Measurements from ENCODE around the gene SLC6A3. TPM values are rescaled to one million over a fixed set of nuclear protein-coding genes. Genes with fewer than 3 reads are reported as not detected.
A peak's percentile ranks its signal among the peaks of the same experiment; 100 is the strongest.

SLC6A3 gene
- total RNA-seq, 1 donor from 2014 or later: not detected

GRCh38 chr5:1411099-1411498 lies 34.1 kb downstream of the SLC6A3 start:
- H3K4me1 Mint-ChIP-seq (ENCODE audit: low read depth): no peaks in the 10 kb centered on the region
- no peaks in the 10 kb centered on the region for H3K36me3 Mint-ChIP-seq (ENCODE audit: insufficient read depth)
- no peak overlapping the region for H3K27ac Mint-ChIP-seq
- H3K9me3 Mint-ChIP-seq (ENCODE audit: low read depth): no peaks in the 10 kb centered on the region
- peaks cover 33% of the 10 kb centered on the region for H3K27me3 Mint-ChIP-seq
- DNase-seq (ENCODE audit: low spot score, unreplicated experiment): no peak
- no peak for TF ChIP-seq CTCF (IDR thresholded peaks at IDR 0.05; ENCODE audit: unreplicated experiment)
- H3K4me3 Mint-ChIP-seq (ENCODE audit: low read depth): no peak overlapping the region

GRCh38 chr5:1410156-1411014 lies 34.9 kb downstream of the SLC6A3 start:
- no peak for DNase-seq (ENCODE audit: low spot score, unreplicated experiment)
- Mint-ChIP-seq H3K4me1 (ENCODE audit: low read depth) (no peaks in the 10 kb centered on the region), H3K9me3 (ENCODE audit: low read depth) (no peaks in the 10 kb centered on the region), H3K27me3 (peaks cover 31% of the 10 kb centered on the region), H3K36me3 (ENCODE audit: insufficient read depth) (no peaks in the 10 kb centered on the region), H3K4me3 (ENCODE audit: low read depth) (no peak overlapping the region), H3K27ac (no peak overlapping the region)
- TF ChIP-seq CTCF (IDR thresholded peaks at IDR 0.05; ENCODE audit: unreplicated experiment): no peak

- Mint-ChIP-seq H3K27me3 (peaks cover 35% of the 10 kb centered on the region), H3K4me3 (ENCODE audit: low read depth) (no peak overlapping the region), H3K27ac (no peak overlapping the region), H3K9me3 (ENCODE audit: low read depth) (no peaks in the 10 kb centered on the region), H3K4me1 (ENCODE audit: low read depth) (no peaks in the 10 kb centered on the region), H3K36me3 (ENCODE audit: insufficient read depth) (no peaks in the 10 kb centered on the region)
- peak; percentile 46 for DNase-seq (ENCODE audit: low spot score, unreplicated experiment)
- no peak for TF ChIP-seq CTCF (IDR thresholded peaks at IDR 0.05; ENCODE audit: unreplicated experiment)
These were observed 35.7 kb downstream of the SLC6A3 start for GRCh38 chr5:1409381-1410110.

- H3K27me3 Mint-ChIP-seq: peaks cover 35% of the 10 kb centered on the region
- H3K27ac Mint-ChIP-seq: no peak overlapping the region
- DNase-seq (ENCODE audit: low spot score, unreplicated experiment): no peak
- H3K36me3 Mint-ChIP-seq (ENCODE audit: insufficient read depth): no peaks in the 10 kb centered on the region
- no peaks in the 10 kb centered on the region for H3K4me1 Mint-ChIP-seq (ENCODE audit: low read depth)
- no peak overlapping the region for H3K4me3 Mint-ChIP-seq (ENCODE audit: low read depth)
- H3K9me3 Mint-ChIP-seq (ENCODE audit: low read depth): no peaks in the 10 kb centered on the region
- TF ChIP-seq CTCF (IDR thresholded peaks at IDR 0.05; ENCODE audit: unreplicated experiment): no peak
These were observed 38.3 kb downstream of the SLC6A3 start for GRCh38 chr5:1406681-1407640.

Measured in progenitor cell of endocrine pancreas (in vitro differentiated cells).